ENCODE measurements around the gene NT5DC4. TPM values are rescaled to one million over a fixed set of nuclear protein-coding genes. Genes with fewer than 3 reads are reported as not detected.

The NT5DC4 gene
- total RNA-seq, 1 donor from 2014 or later: not detected

DNA sequence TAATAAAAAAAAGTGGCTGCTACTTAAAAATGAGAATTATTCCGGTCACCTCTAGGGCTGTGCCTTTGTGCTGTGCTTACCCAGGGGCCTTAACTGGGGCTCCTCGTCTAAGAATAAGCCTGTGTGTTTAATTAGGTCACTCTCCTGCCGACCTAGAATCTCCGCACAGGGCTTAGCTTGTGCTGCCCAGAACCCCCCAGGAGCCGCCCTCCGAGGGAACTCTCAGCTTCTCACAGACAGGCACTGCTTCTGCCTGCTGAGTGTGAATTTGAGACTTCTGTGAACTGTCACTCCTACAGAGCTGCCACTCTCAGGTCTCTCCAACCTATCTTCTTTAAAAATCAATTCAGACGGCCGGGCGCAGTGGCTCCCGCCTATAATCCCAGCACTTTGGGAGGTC lies 11.9 kb upstream of the NT5DC4 start:
- Mint-ChIP-seq H3K4me1 (ENCODE audit: unreplicated experiment) (peaks cover 4% of the 10 kb centered on the region), H3K27ac (ENCODE audit: unreplicated experiment) (no peak overlapping the region), H3K4me3 (ENCODE audit: unreplicated experiment) (no peak overlapping the region), H3K27me3 (ENCODE audit: unreplicated experiment) (peaks cover 35% of the 10 kb centered on the region), H3K36me3 (ENCODE audit: unreplicated experiment) (no peaks in the 10 kb centered on the region), H3K9me3 (ENCODE audit: unreplicated experiment) (no peaks in the 10 kb centered on the region)
- TF ChIP-seq, protein P1, sequence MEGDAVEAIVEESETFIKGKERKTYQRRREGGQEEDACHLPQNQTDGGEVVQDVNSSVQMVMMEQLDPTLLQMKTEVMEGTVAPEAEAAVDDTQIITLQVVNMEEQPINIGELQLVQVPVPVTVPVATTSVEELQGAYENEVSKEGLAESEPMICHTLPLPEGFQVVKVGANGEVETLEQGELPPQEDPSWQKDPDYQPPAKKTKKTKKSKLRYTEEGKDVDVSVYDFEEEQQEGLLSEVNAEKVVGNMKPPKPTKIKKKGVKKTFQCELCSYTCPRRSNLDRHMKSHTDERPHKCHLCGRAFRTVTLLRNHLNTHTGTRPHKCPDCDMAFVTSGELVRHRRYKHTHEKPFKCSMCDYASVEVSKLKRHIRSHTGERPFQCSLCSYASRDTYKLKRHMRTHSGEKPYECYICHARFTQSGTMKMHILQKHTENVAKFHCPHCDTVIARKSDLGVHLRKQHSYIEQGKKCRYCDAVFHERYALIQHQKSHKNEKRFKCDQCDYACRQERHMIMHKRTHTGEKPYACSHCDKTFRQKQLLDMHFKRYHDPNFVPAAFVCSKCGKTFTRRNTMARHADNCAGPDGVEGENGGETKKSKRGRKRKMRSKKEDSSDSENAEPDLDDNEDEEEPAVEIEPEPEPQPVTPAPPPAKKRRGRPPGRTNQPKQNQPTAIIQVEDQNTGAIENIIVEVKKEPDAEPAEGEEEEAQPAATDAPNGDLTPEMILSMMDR (IDR thresholded peaks at IDR 0.05): no peak
- DNase-seq (ENCODE audit: extremely low spot score, unreplicated experiment): peak; percentile 60

DNA sequence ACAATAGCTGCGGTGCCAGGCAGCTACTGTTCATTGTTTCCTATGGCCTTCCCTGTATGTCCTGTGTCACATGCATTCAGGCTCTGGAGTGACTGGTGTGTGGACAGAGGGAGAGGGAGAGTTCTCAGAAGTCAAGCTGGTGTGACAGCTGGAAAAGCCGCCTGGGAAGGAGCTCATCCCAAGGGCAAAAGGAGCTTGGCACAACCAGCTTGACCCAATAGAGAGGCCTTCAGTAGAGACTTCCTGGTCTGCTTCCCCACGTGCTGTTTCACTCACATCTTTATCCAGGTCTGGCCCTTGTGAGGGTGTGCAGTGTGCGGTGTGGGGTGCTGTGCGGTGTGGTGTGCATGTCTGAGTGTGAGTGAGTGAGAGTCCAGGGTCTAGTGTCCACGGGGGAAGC lies 11.1 kb upstream of the NT5DC4 start:
- DNase-seq (ENCODE audit: extremely low spot score, unreplicated experiment): peak; percentile 57
- H3K9me3 Mint-ChIP-seq (ENCODE audit: unreplicated experiment): no peaks in the 10 kb centered on the region
- H3K4me3 Mint-ChIP-seq (ENCODE audit: unreplicated experiment): no peak overlapping the region

DNA sequence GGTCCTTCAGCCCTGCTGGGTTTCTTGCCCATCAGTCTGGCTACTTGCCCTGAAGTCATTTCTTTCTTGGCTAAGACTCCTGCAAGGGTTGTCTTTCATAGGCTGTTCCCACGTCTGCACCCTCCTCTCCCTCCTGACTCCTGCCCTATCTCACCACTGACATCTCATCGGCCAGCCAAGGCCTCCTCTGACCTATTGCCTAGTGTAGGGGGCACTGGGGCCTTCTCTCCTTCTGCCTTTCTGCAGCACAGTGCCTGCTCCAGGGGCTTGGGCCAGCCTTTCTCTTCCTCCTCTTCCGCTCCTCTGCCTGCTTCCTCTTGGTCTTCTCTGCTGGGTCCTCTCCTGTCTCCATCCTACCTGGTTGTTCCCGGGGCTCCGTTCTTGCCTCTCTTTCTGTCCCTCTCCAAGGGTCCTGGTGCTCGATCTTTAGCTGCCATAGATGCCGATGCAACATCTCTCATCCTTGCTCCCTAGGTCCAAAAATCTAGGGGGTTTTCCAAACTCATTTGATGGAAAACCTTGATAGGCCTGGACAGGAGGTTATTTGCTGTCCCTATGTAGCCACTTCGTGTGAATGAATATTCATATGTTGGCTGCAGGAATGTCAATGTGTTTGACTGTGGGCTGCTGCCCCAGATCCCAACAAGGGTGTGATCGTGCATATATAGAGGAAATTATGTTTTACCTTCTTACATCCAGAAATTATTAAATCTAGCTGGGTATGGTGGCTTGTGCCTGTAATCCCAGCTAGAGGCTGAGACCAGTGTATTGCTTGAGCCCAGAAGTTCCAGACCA lies 9.7 kb upstream of the NT5DC4 start:
- no peaks in the 10 kb centered on the region for H3K9me3 Mint-ChIP-seq (ENCODE audit: unreplicated experiment)
- H3K27me3 Mint-ChIP-seq (ENCODE audit: unreplicated experiment): peaks cover 21% of the 10 kb centered on the region
- no peak overlapping the region for H3K27ac Mint-ChIP-seq (ENCODE audit: unreplicated experiment)
- H3K4me3 Mint-ChIP-seq (ENCODE audit: unreplicated experiment): no peak overlapping the region
- peaks cover 4% of the 10 kb centered on the region for H3K4me1 Mint-ChIP-seq (ENCODE audit: unreplicated experiment)
- DNase-seq (ENCODE audit: extremely low spot score, unreplicated experiment): peak; percentile 70
- TF ChIP-seq, protein P1 (IDR thresholded peaks at IDR 0.05): no peak
- H3K36me3 Mint-ChIP-seq (ENCODE audit: unreplicated experiment): no peaks in the 10 kb centered on the region

More for the DNA sequence above, 11.1 kb upstream of the NT5DC4 start:
- peaks cover 33% of the 10 kb centered on the region for H3K27me3 Mint-ChIP-seq (ENCODE audit: unreplicated experiment)
- no peak overlapping the region for H3K27ac Mint-ChIP-seq (ENCODE audit: unreplicated experiment)
- TF ChIP-seq, protein P1 (IDR thresholded peaks at IDR 0.05): no peak
- H3K4me1 Mint-ChIP-seq (ENCODE audit: unreplicated experiment): peaks cover 4% of the 10 kb centered on the region
- no peaks in the 10 kb centered on the region for H3K36me3 Mint-ChIP-seq (ENCODE audit: unreplicated experiment)

DNA sequence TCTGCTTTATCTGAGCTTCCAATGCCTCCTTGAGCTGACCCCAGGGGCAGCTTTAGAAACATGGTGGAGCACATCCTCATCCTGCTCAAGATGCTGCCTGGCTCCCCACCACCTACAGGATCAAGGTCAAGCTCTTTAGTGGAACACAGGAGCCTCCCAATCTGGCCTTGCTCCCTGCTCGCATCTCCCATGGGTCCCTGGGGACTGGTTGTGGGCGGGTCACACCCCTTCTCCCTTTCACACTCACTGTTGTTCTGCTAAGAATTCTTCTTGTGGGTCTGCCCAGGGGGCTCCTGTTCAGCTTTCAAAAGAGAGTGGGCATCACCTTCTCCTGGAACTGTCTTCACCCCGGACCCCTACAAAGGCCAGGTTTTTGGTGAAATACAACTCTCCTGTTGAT lies 8.4 kb upstream of the NT5DC4 start:
- TF ChIP-seq, protein P1 (IDR thresholded peaks at IDR 0.05): no peak
- Mint-ChIP-seq H3K4me1 (ENCODE audit: unreplicated experiment) (peaks cover 4% of the 10 kb centered on the region), H3K27ac (ENCODE audit: unreplicated experiment) (no peak overlapping the region), H3K27me3 (ENCODE audit: unreplicated experiment) (peaks cover 8% of the 10 kb centered on the region), H3K9me3 (ENCODE audit: unreplicated experiment) (no peaks in the 10 kb centered on the region), H3K36me3 (ENCODE audit: unreplicated experiment) (no peaks in the 10 kb centered on the region), H3K4me3 (ENCODE audit: unreplicated experiment) (no peak overlapping the region)
- no peak for DNase-seq (ENCODE audit: extremely low spot score, unreplicated experiment)

DNA sequence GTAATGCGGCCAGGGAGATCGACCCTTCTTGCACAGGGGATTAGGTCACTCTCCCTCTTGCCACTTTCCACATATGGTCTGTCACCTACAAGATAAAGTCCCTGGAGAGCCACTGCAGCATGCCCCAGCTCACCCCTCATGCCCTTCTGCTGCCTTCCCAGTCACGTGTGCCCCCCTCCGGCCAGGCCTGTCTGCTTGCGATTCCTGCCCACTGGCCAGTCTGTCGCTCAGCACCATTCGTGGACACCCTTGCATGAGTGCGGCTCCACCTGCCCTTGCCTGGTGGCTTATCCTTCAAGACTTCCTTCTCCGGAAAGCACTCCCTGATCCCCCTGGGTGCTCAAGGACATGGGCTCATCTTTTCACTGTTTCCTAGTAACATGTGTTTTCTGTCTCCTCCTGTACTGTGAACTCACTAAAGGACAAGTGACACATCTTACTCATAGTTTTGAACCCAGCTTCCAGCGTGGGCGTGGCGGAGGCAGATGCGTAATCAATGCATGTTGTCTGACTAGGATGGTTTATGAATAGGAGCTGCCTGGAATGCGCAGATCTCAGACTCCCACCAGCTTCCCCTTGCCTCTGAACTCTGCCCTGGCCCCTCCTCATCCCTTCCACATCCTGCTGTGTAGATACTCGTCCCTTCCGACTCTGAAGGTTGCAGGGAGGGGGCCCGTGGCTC lies 7.8 kb upstream of the NT5DC4 start:
- TF ChIP-seq, protein P1 (IDR thresholded peaks at IDR 0.05): no peak
- peak; percentile 77 for DNase-seq (ENCODE audit: extremely low spot score, unreplicated experiment)
- H3K4me1 Mint-ChIP-seq (ENCODE audit: unreplicated experiment): peaks cover 4% of the 10 kb centered on the region
- H3K9me3 Mint-ChIP-seq (ENCODE audit: unreplicated experiment): no peaks in the 10 kb centered on the region
- H3K36me3 Mint-ChIP-seq (ENCODE audit: unreplicated experiment): no peaks in the 10 kb centered on the region
- H3K27ac Mint-ChIP-seq (ENCODE audit: unreplicated experiment): no peak overlapping the region
- H3K4me3 Mint-ChIP-seq (ENCODE audit: unreplicated experiment): no peak overlapping the region
- H3K27me3 Mint-ChIP-seq (ENCODE audit: unreplicated experiment): peaks cover 3% of the 10 kb centered on the region
